Astrocyte (in vitro differentiated cells and primary cell): Measurements from ENCODE around the gene NADK. TPM values are rescaled to one million over a fixed set of nuclear protein-coding genes. Genes with fewer than 3 reads are reported as not detected.

ENCODE experiments used
- DNase-seq: peaks from one replicate; pipeline ENCODE4 v3.0.0-alpha.2; 2010; ENCODE audit warnings: low read depth
- FAIRE-seq: peaks from 2 replicates; lab custom pipeline; 2011; peaks lifted over from hg19 to GRCh38; lab: Jason Lieb, UNC
- H2AFZ ChIP-seq: 2 replicates; pipeline ENCODE4 v1.6.0; 2012; ENCODE audit warnings: low read depth, low read length, inconsistent platforms
- H3K27ac ChIP-seq: 2 replicates; pipeline ENCODE4 v1.5.1; 2011; ENCODE audit warnings: low read depth, low read length, inconsistent platforms
- H3K27me3 ChIP-seq: 2 replicates; pipeline ENCODE4 v1.6.0; 2011; ENCODE audit warnings: low read length, inconsistent platforms; ENCODE audit not compliant: insufficient read depth
- H3K36me3 ChIP-seq: 2 replicates; pipeline ENCODE4 v1.5.1; 2011; ENCODE audit warnings: low read length, inconsistent platforms; ENCODE audit not compliant: insufficient read depth
- H3K4me1 ChIP-seq: 2 replicates; pipeline ENCODE4 v1.5.1; 2011; ENCODE audit warnings: low read length, inconsistent platforms; ENCODE audit not compliant: insufficient read depth
- H3K4me2 ChIP-seq: 2 replicates; pipeline ENCODE4 v1.6.0; 2012; ENCODE audit warnings: low read length, inconsistent platforms
- H3K4me3 ChIP-seq: 2 replicates; pipeline ENCODE4 v1.5.1; 2011; ENCODE audit warnings: low read depth, mild to moderate bottlenecking, low read length, inconsistent platforms; ENCODE audit not compliant: insufficient read depth
- H3K79me2 ChIP-seq: 2 replicates; pipeline ENCODE4 v1.6.0; 2012; ENCODE audit warnings: mild to moderate bottlenecking, low read length, inconsistent platforms; ENCODE audit not compliant: insufficient read depth
- H3K9ac ChIP-seq: 2 replicates; pipeline ENCODE4 v1.6.0; 2012; ENCODE audit warnings: mild to moderate bottlenecking, low read length, inconsistent platforms
- H3K9me3 ChIP-seq: 2 replicates; pipeline ENCODE4 v1.5.1; 2012; ENCODE audit warnings: low read depth, mild to moderate bottlenecking, low read length, inconsistent platforms; ENCODE audit not compliant: insufficient read depth
- H4K20me1 ChIP-seq: 2 replicates; pipeline ENCODE4 v1.6.0; 2012; ENCODE audit warnings: low read length, inconsistent platforms; ENCODE audit not compliant: insufficient read depth
- H3K27ac Mint-ChIP-seq: one replicate; pipeline ENCODE4 v1.8.0; 2021; ENCODE audit warnings: mild to moderate bottlenecking, mixed read lengths; ENCODE audit not compliant: unreplicated experiment
- H3K27me3 Mint-ChIP-seq: one replicate; pipeline ENCODE4 v1.8.0; 2021; ENCODE audit warnings: low read depth, mixed read lengths; ENCODE audit not compliant: unreplicated experiment
- H3K36me3 Mint-ChIP-seq: one replicate; pipeline ENCODE4 v1.8.0; 2021; ENCODE audit warnings: low read depth, mixed read lengths; ENCODE audit not compliant: unreplicated experiment
- H3K4me1 Mint-ChIP-seq: one replicate; pipeline ENCODE4 v1.8.0; 2021; ENCODE audit warnings: low read depth, mixed read lengths; ENCODE audit not compliant: unreplicated experiment
- H3K4me3 Mint-ChIP-seq: one replicate; pipeline ENCODE4 v1.8.0; 2021; ENCODE audit warnings: mild to moderate bottlenecking, moderate library complexity, mixed read lengths; ENCODE audit not compliant: unreplicated experiment
- H3K9me3 Mint-ChIP-seq: one replicate; pipeline ENCODE4 v1.8.0; 2021; ENCODE audit warnings: mild to moderate bottlenecking, mixed read lengths; ENCODE audit not compliant: unreplicated experiment
- EZH2 ChIP-seq: IDR thresholded peaks from 2 replicates; pipeline ENCODE4 v1.6.1; 2012; ENCODE audit warnings: mild to moderate bottlenecking, low read length, inconsistent platforms; ENCODE audit not compliant: insufficient read depth
- total RNA-seq: library from RNA; stranded (reverse); gene quantifications from 2 replicates; pipeline ENCODE4 v1.2.1, GENCODE V29; 2021
- TF ChIP-seq, protein P1 (sequence below): IDR thresholded peaks from 2 replicates; pipeline ENCODE4 v1.5.1; 2011; ENCODE audit warnings: low read depth, mild to moderate bottlenecking, inconsistent platforms, low read length, moderate library complexity; ENCODE audit not compliant: insufficient read depth

The NADK gene
- total RNA-seq, 1 donor from 2014 or later = 87.6 TPM

- Mint-ChIP-seq H3K4me3 (no peak overlapping the region), H3K4me1 (peaks cover 23% of the 10 kb centered on the region), H3K36me3 (peaks cover 6% of the 10 kb centered on the region), H3K9me3 (no peaks in the 10 kb centered on the region), H3K27me3 (no peaks in the 10 kb centered on the region), H3K27ac (peak overlapping the region; percentile 86)
- H3K9me3 ChIP-seq = no peaks in the 10 kb centered on the region
- peaks cover 62% of the 10 kb centered on the region for H4K20me1 ChIP-seq
- FAIRE-seq (no peak), DNase-seq (no peak)
- no peaks in the 10 kb centered on the region for H3K27me3 ChIP-seq
- H3K4me3 ChIP-seq = no peak overlapping the region
- H2AFZ ChIP-seq = no peak overlapping the region
- no peak overlapping the region for H3K9ac ChIP-seq
- no peak for TF ChIP-seq EZH2
- TF ChIP-seq, protein P1, sequence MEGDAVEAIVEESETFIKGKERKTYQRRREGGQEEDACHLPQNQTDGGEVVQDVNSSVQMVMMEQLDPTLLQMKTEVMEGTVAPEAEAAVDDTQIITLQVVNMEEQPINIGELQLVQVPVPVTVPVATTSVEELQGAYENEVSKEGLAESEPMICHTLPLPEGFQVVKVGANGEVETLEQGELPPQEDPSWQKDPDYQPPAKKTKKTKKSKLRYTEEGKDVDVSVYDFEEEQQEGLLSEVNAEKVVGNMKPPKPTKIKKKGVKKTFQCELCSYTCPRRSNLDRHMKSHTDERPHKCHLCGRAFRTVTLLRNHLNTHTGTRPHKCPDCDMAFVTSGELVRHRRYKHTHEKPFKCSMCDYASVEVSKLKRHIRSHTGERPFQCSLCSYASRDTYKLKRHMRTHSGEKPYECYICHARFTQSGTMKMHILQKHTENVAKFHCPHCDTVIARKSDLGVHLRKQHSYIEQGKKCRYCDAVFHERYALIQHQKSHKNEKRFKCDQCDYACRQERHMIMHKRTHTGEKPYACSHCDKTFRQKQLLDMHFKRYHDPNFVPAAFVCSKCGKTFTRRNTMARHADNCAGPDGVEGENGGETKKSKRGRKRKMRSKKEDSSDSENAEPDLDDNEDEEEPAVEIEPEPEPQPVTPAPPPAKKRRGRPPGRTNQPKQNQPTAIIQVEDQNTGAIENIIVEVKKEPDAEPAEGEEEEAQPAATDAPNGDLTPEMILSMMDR = no peak
- no peak overlapping the region for H3K27ac ChIP-seq
- peaks cover 46% of the 10 kb centered on the region for H3K4me1 ChIP-seq
- H3K79me2 ChIP-seq = peaks cover 22% of the 10 kb centered on the region
- no peak overlapping the region for H3K4me2 ChIP-seq
- H3K36me3 ChIP-seq = peaks cover 9% of the 10 kb centered on the region
Observed at GRCh38 chr1:1781526-1781903, 3.2 kb upstream of the NADK start.

GRCh38 chr1:1780598-1781525 is 2.6 kb upstream of the NADK start:
- H3K27me3 Mint-ChIP-seq = no peaks in the 10 kb centered on the region
- H3K4me2 ChIP-seq = peak overlapping the region; percentile 26
- H3K4me3 ChIP-seq = no peak overlapping the region
- peaks cover 63% of the 10 kb centered on the region for H4K20me1 ChIP-seq
- no peak for TF ChIP-seq EZH2
- TF ChIP-seq, protein P1 = no peak
- peaks cover 3% of the 10 kb centered on the region for H3K36me3 Mint-ChIP-seq
- no peak overlapping the region for H3K9ac ChIP-seq
- H3K9me3 Mint-ChIP-seq = no peaks in the 10 kb centered on the region
- H3K27me3 ChIP-seq = no peaks in the 10 kb centered on the region
- H2AFZ ChIP-seq = no peak overlapping the region
- H3K4me1 Mint-ChIP-seq = peaks cover 27% of the 10 kb centered on the region
- H3K4me1 ChIP-seq = peaks cover 46% of the 10 kb centered on the region
- FAIRE-seq = no peak
- peak overlapping the region; percentile 86 for H3K27ac Mint-ChIP-seq
- H3K27ac ChIP-seq = no peak overlapping the region
- H3K79me2 ChIP-seq = peaks cover 25% of the 10 kb centered on the region
- H3K4me3 Mint-ChIP-seq = peak overlapping the region; percentile 83
- DNase-seq = no peak
- no peaks in the 10 kb centered on the region for H3K9me3 ChIP-seq
- H3K36me3 ChIP-seq = peaks cover 2% of the 10 kb centered on the region
